HG03354 (cell line): Measurements from ENCODE around the gene RNF26.

Experiments
- ATAC-seq: cut with Tn5 transposase; IDR thresholded peaks from one replicate; pipeline ENCODE4 v1.9.1; 2021; ENCODE audit warnings: mild to moderate bottlenecking; ENCODE audit not compliant: unreplicated experiment, poor library complexity, severe bottlenecking

Gene RNF26

DNA sequence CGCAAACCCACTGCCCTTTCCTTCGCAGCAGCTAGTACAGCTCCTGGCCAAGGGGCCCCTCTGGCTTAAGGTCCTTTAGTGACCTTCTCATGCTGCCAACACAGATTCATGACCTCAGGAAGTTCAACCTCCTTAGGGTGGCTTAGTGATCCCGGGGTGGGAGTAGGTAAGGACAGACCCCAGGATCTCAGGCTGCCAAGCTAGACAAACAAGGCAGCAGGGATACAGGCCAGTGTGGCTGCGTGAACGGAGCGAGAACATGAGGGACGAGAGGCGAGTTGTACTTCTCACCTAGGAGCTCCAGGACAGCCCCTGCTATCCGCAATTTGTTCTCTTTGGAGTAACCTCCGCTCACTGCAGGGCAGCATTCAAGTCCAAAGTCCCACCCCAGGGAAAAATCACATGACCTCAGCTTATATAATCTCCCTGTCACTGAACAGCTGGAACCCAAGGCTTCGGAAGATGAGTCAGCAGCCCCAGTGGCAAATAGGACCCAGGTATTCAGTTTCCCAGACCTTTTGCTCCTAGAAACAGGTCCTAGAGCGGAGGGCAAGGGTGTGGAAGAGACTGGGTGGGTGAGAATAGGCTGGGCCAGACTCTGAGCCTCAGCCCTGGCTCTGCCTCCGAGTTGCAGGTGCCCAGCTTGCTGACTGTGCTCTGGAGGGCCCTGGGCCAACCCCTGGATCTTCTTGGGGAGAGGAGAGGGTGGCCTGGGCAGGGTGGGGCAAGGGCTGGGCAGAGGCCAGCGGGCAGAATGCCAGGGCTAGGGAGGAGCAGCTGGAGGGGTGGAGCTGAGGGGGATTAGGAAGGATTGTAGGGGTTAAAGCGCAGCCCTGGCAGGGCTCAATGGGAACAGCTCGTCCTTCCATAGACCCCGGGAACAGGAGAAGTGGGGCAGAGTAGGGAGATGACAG, 34.1 kb downstream of the RNF26 start:
- ATAC-seq: no peak

DNA sequence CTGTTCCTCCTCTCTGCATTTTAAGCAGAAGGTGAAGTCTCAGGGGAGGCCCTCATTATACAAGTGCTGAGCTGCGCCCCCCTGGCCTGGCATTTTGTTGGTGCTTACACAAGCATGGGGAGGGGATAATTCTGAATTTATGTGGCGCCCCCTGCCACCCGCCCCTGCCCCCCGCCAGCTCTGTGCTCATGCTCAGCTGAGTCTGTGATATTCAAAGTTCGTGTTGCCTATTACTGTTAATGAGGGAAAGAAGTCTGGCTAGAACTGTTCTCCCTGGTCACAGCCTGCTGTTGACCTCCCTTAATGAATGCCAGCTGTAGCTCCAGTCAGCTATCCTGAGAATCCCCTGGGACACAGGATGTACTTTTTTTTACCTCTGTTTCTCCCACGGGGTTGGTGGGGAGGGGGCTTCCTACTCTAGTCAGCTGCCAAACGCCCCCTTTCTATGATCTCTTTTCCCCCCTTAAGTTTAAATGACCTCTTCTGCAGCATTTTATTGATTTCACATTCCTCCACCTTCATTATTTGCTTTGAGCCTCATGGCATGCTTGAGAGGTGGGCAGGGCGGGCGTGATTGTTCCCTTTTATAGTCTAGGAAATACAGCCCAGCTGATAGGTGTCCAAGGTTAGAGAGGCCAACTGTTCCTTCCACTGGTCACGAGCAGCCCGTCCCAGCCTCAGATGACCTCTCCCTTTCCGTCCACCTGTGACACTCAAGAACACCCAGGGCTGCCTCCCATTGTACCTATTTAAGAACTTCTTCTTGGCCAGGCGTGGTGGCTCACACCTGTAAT, 35.0 kb downstream of the RNF26 start:
- ATAC-seq: no peak

DNA sequence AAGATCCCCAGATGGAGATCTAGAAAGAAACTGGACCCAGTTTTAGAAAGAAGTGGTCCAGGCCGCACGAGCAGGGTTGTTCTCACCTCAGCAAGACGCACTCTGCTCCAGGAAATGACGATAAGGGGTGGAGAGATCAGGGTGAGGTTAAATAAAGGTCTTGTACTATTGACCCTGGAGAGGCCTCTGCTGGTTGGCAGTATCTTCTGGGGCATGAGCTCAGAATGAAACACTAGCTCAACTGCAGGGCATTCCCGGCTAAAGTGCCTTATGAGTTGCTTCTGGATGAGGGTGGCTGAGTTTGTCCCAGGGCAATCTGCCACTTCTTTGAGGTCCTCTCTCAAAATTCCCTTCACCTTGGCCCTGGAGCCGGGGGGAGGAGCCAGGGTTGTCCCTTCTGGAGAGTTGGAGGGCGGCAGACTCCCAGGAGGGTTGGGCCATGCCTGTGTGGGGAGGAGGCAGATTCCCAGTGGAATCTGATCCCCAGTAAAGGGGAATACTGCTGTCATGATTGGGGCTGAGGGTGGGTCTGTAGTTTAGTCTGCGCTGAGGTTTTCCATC, 36.2 kb downstream of the RNF26 start:
- no peak for ATAC-seq

DNA sequence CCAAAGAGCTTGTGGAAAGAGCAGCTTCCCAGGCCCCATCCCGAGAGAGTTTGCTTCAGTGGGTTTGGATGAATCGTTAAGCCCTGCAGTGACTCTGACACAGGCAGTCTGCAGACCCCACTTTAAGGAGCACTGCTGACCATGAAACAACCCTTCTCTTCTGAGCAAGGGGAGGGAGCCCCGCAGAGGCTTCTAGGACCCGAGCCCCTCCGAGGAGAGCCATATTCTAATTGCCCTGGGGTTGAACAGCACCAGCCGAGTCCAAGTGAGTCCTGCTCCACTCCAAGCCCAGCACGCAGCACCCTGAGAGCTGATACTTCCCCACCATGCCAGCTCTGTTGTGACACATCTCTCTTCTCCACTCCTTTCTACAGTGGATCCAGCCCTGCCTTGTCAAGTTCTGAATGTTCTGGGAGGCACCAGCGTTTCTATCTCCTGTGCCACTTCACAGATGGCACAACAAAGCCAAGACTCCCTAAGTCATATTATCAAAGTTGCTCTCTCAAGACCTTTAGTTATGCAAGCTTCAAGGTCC, 36.8 kb downstream of the RNF26 start:
- ATAC-seq: no peak

DNA sequence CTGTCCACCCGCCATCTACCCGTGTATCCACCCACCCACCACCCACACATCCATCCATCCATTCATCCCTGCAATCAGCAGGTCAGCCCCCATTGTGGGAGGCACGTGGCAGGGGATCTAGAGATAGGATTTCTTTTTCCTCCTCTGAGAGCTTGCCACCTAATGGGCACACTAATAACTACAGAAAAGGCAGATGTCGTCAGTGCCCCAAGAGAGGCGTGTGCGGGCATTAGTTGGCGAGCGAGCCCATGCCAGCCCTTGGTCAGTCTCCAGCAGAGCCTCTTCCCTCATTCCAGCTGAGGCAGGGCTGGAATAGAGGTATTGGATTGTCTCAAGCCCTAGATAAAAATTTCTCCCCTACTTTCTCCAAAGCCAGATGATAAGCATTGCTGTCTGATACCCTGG, 37.5 kb downstream of the RNF26 start:
- no peak for ATAC-seq

DNA sequence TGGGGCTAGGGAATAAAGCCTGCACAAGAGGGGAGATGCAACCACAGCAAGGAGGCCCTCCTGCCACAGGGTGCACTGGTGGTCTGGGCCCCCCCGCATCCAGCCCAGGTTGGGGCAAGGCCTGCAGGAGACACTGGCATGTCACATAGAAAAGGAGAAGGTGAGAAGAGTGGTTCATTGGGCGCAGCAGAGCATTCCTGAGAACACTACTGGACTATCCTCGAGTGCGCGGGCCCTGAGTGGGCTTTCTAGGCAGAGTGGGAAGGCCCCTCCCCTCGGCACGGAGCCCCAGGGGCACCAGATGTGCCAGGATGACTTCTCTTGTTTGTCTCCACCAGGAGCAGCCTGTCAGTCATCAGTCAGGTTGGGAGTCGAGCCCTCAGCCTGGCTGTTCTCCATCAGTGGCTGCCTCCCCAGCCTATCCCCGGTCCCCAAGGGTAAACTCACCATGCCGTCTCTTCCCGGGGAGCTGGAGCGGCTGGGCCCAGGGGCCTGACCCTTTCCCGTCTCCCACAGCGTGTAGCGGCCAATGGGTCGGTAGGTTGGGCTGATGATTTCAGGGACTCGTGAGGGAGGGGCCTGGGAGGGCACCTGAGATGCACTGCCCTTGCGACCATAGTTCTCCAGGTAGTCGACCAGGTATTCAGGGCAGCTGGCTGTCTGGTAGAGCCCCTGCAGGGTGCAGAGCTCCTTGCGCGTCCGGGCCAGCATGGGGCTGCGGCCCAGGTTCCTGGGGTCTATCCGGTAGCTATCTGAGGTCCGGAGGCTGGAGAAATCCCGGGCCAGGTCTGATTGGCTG, 38.1 kb downstream of the RNF26 start:
- ATAC-seq: no peak

DNA sequence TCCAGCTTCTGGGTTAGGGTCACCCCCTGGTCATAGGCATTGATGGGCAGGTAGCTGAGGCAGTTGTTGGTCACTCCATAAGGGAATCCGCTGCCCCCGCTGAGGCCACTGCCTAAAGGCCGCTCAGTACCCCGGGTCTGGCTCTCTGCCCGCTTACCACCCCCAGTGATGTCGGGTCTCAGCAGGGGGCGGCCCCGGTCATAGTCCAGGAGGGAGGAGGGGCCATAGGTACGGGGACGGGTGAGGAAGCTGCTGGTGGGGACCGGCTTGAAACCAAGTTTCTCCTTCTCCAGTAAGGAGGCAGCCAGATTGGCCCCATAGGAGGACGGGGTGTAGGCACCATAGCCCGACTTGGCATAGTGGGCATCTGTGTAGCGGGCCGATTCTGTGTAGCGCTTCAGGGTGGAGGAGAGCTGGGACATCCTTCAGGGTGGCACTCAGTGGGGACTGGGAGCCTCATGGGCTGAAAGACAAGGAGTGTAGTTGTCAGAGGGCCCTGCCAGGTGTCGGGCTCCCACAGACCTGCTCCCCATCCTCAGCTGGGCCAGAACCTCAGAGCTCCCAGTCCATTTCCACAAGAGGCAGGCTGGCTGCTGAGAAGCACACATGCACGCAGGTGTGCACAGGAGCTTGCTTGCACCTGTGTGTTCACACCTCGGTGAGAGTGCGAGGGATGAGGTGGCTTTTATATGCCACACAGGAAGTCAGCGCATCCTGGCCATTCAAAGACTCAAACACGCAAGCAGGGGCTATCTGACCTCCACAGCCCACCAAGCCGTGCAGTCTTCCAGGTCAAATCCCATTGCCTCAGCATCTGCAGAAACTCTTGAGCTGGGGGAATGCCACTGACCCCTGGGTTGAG, 39.0 kb downstream of the RNF26 start:
- ATAC-seq: no peak

DNA sequence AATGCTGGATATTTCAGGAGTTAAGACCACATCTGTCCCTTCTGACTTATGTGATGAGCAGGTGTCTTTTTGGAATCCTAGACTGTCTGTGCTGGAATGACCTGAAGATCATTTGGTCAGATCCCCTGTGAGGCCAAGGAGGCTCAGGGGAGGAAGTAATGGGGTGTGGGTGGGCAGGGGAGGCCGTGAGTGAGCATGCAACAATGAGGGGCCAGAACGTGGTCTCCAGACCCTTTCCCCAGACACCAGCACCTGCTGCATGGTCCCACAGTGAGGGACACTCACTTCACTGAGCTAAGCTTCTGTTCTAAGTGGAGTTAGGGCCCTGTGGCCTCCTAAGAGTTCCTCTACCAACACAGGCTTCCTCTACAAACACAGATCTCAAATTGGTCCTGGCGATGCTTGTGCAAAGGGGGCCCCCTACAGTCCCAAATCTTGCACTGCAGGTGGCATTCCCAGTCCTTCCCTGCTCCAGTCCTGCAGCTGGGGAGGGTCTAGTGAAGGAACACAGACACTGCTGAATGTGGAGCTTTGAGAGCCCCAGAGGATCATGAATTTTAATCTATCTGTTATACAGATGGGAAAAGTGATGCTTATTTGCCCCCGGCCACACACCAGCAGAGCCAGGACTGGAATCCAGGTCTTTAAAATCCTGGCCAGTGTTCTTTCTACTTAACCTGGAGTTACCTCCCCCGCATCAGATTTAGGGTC, 39.7 kb downstream of the RNF26 start:
- no peak for ATAC-seq

DNA sequence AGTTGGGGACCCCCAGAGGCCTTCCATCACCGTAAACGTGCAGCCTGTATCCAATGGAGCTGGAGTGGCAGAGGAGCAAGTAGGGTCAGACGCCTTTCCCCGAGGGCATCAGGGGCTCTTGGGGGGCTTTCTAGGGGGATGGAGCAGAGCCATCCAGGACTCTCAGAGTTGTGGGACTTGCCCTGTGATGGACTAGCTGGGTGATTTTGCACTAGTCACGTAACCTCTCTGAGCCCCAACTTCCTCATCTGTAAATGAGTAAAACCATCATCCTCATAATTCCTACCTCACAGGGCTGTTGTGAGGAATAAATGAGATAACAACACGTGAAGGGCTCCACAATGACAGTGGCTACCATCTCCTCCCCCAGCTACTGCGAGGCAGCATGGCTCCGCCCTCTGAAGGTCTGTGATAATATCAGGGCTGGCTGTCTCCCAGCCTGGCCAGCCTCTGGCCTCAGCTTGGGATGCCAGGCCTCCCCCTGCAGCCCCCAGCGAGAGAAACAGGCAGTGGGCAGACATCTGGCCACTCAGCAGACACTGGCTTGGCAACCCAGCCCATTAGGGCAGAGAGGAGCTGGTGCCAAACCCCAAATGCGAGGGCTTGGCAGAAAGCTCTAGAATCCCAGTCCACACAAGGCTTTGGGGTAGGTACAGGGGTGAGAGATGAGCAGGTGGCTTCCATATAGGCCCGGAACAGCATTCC, 40.5 kb downstream of the RNF26 start:
- no peak for ATAC-seq

DNA sequence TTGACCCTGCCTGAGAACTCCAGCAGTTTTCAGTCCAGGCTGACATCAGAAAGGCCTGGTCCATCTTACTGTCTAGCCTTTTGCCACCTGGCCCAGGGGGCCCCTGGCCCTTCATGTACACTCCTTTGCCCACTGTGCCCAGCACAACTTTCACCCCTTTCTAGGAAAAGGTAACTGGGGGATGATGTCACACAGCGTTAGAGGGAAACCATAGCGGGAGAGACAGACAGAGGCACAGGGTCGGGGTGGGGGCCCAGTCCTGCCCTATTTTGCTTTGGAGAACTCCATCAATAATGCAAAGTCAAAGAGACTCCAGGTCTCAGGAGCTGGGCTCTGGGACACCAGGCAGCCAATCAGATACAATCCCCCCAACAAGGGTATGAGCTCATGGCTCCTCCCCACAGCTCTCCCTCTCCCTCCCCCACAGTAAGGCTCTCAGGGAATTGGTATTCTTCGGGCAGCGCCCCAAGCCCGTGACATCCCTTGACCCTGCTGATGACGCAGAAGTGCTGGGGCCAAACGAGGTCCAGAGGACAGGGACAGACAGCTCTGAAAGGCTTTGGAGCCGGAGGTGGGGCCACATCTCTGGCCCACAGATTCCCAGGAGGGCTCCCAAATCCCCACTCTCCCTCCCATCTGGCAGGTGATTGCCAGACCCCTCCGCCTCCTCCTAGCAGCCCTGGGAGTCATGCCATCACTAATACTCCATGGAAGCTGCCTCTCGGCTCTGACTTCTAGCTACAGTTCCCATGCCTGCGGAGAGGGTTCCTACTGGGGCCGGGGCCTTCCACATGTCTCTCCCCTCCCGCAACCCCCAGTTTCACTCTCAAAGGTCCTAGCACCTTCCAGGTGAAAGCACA, 41.2 kb downstream of the RNF26 start:
- no peak for ATAC-seq

DNA sequence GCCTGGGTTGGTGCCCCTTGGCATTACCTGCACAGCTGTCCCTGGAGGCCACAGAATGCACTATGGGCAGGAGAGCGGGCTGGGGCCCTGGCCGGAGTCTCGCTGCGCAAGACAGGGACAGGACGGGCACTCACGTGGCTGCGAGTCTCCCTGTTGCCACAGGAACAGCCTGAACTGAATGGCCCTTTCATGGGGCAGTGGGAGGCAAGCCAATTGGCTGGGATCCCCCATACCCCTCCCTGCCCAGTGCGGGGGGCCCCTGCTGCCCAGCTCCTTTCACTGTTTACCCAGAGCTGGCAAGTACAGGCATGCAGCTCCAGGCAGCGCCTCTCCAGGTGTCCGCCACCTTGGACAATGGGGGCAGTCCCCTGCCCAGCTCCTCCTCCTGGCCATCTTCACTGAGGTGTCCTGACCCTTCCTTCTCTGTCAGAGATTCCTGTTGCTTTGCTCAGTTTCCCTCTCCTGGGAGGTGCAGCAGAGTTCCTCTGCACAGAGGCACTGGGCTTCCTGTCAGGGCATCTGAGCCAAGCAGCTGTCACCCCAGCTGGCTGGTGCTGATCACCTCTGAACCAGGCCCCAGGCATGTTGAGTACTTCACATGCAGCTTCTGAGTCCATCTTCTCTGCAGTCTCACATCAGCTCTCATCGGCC, 42.0 kb downstream of the RNF26 start:
- no peak for ATAC-seq

DNA sequence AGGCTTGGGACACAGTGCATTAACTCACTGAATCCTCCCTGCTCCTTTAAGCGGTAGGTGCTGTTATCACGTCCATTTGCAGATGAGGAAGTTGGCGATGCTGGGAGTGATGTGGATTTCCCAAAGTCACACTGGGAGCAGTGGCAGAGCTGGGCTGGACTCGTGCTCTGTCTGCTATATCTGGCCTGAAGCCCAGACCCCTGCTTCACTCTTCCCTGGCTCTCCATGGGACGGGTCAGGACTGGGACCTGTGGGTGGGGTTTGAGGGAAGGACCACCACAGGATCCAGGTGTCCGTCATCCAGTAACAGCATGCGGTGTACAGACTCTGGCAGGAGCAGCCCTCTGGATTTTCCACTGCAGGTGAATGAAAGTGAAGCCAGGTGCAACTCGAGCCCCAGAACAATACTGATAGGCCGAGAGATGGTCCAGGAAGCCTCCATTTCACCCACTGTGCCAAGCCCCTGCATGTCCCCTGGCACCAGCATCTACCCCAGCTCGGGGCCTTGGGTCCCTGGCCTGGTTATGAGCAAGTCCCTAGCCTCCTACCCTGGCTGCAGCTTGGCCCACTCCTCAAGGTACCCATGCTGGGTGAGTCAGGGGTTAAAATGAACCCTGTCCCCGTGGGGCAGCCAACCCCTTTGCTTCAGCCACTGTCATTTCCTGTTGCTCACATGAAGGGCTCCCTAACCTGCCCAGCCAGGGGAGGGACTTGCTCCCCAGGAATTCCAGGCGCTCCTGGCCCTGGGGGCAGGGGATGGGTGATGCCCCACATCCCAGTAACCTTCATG, 43.0 kb downstream of the RNF26 start:
- no peak for ATAC-seq

DNA sequence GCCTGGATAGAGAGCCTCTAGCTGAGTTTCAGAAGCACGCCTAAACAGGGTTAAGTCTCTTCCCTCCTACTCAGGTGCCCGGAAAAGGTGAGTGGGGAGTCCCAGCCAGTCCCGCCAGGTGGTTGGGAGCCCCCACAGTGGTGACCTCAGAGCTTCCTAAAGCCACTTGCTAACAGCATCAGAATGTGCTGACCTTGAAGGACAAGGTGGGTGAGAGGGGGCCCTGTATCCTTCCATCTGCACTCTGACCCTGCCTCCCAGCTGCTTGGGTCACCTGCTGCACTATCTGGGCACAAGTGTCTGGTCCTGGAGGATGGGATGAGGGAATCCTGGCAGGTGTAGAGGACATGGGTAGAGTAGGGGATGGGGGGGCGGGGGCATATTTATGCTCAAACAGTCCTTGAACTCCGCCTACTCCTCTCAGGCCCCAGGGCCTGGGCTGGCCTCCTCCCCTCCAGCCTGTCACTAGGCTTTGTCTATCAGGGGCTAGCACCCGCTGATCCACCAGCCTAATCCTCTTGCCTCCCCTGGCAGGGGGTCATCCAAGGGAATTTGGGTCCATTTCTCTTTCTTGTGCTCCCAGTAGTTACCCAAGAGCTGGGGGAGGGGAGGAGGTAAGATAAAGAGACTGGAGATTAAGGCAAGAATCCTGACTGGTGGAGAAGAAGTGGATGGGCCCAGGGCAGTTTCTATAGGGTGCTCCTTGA, 43.8 kb downstream of the RNF26 start:
- no peak for ATAC-seq

DNA sequence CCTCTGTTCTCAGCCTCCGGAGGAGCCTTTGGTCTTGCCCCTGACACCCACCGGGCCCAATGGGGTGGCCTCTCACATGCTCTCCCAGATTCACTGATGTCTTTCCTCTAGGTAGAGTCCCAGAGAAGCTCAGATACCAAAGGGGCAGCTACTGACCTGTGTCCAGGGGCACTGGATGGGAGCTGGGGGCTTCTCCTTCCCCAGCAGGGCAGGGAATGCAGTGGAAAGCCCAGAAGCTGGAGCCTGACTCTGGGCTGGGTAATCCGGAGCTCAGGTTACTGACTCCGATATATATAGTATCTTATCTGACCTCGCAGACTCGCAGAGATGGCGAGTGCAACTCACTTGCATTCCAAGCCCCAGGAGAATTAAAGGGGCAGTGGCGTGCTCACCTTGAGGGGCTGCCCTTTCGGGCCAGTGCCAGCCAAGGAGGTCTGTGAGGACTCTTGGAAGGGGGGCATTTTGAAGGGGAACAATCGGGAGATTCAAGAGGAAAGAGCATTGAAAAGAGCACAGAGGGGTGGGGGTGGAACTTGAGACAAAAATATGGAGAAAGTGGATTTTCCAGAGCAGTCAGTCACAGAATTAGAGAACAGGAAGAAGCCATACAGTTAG, 44.6 kb downstream of the RNF26 start:
- no peak for ATAC-seq
